HCT116 (cell line): Measurements from ENCODE around the gene GSTO1. TPM values are rescaled to one million over a fixed set of nuclear protein-coding genes. Genes with fewer than 3 reads are reported as not detected.

ENCODE experiments used
- ATAC-seq: fragments of 200-7000 bp; cut with Tn5 transposase; 2 replicates; pipeline ENCODE4 v1.9.1; 2020; ENCODE audit warnings: mild to moderate bottlenecking, moderate library complexity
- BruUV-seq: library from RNA; stranded (reverse); fragments of 400-500 nt; replicated peaks from 2 replicates; lab custom pipeline; 2021; lab: Mats Ljungman, UMichigan
- CTCF ChIA-PET: fragments of 300-600 bp; sonication (Branson Sonifier 250); formaldehyde crosslinking; loops from one replicate; lab custom pipeline; 2021; ENCODE audit warnings: antibody characterized with exemption; lab: Charles Lee
- POLR2A ChIA-PET: fragments of 300-600, 350-600 bp; sonication (Branson Sonifier 250); formaldehyde crosslinking; loops from one replicate; lab custom pipeline; 2021; ENCODE audit warnings: antibody characterized with exemption; lab: Charles Lee
- RAD21 ChIA-PET, 2 experiments: fragments of 300-600 bp; sonication (Branson Sonifier 250); formaldehyde crosslinking; loops; one replicate each; lab custom pipeline; 2023; ENCODE audit warnings: low total read pairs in 2 of 2; ENCODE audit not compliant: uncharacterized antibody in 2 of 2, unreplicated experiment in 2 of 2, low non-redundant PET in 1 of 2; lab: Charles Lee
- DNase-seq: peaks from one replicate; pipeline ENCODE4 v3.0.0-alpha.2; 2010; ENCODE audit warnings: low read depth, low spot score
- H2AFZ ChIP-seq: fragments of 200-600 bp; shearing (Covaris generic), sonication (generic); 2 replicates; pipeline ENCODE4 v1.6.1; 2017; ENCODE audit warnings: low read depth, mixed run types, mixed read lengths, antibody characterized with exemption, low read length; ENCODE audit not compliant: poor library complexity, severe bottlenecking
- H3K27ac ChIP-seq: 2 replicates; pipeline ENCODE4 v1.5.1; 2012; ENCODE audit warnings: low read depth, low read length
- H3K27me3 ChIP-seq: fragments of 200-600 bp; sonication (generic); 2 replicates; pipeline ENCODE4 v1.6.1; 2016; ENCODE audit warnings: mixed run types, low read length, mixed read lengths; ENCODE audit not compliant: insufficient read depth
- H3K36me3 ChIP-seq, 2 experiments: fragments of 200-500 bp in 1 of 2; fragments of 200-600 bp in 1 of 2; sonication (Bioruptor generic) in 1 of 2; sonication (generic) in 1 of 2; 2 replicates each; pipeline versions ENCODE4 v1.5.1 to v1.6.1; 2014 to 2016; ENCODE audit warnings: low read length in 2 of 2, inconsistent platforms in 1 of 2, mixed read lengths in 1 of 2, mixed run types in 1 of 2; ENCODE audit not compliant: insufficient read depth in 2 of 2, control insufficient read depth in 1 of 2
- H3K4me1 ChIP-seq, 2 experiments: fragments of 200-600 bp in 1 of 2; sonication (generic) in 1 of 2; 2 replicates each; pipeline versions ENCODE4 v1.5.1 to v1.6.1; 2012 to 2017; ENCODE audit warnings: low read length in 2 of 2, inconsistent platforms in 1 of 2, mild to moderate bottlenecking in 1 of 2, mixed read lengths in 1 of 2, mixed run types in 1 of 2, moderate library complexity in 1 of 2; ENCODE audit not compliant: insufficient read depth in 2 of 2, control insufficient read depth in 1 of 2
- H3K4me2 ChIP-seq: fragments of 200-600 bp; sonication (generic); 2 replicates; pipeline ENCODE4 v1.6.1; 2017; ENCODE audit warnings: mixed run types, low read length, mixed read lengths
- H3K4me3 ChIP-seq, 2 experiments: fragments of 200-600 bp in 1 of 2; sonication (generic) in 1 of 2; replicated peaks in 1 of 2; 2 replicates each; pipeline ENCODE4 v1.5.1; 2011 to 2016; ENCODE audit warnings: low read length in 2 of 2, control low read depth in 1 of 2, low read depth in 1 of 2, mild to moderate bottlenecking in 1 of 2, mixed read lengths in 1 of 2, mixed run types in 1 of 2
- H3K79me2 ChIP-seq: fragments of 200-600 bp; sonication (generic); 2 replicates; pipeline ENCODE4 v1.6.1; 2017; ENCODE audit warnings: mild to moderate bottlenecking, mixed run types, low read length, moderate library complexity, mixed read lengths; ENCODE audit not compliant: insufficient read depth
- H3K9ac ChIP-seq: fragments of 200-600 bp; sonication (generic); 2 replicates; pipeline ENCODE4 v1.6.1; 2016; ENCODE audit warnings: low read length, mixed read lengths
- H3K9me2 ChIP-seq: fragments of 200-600 bp; sonication (generic), shearing (Covaris generic); 2 replicates; pipeline ENCODE4 v1.6.1; 2017; ENCODE audit warnings: mixed run types, mild to moderate bottlenecking, moderate library complexity; ENCODE audit not compliant: insufficient read depth
- H3K9me3 ChIP-seq, 2 experiments: fragments of 200-500 bp in 1 of 2; fragments of 200-600 bp in 1 of 2; sonication (Bioruptor generic) in 1 of 2; sonication (generic) in 1 of 2; 2 replicates each; pipeline ENCODE4 v1.6.1; 2014 to 2017; ENCODE audit warnings: low read length in 2 of 2, mixed read lengths in 2 of 2, inconsistent platforms in 1 of 2, low read depth in 1 of 2, mild to moderate bottlenecking in 1 of 2, mixed run types in 1 of 2, moderate library complexity in 1 of 2; ENCODE audit not compliant: control insufficient read depth in 1 of 2, insufficient read depth in 1 of 2
- H4K20me1 ChIP-seq: fragments of 200-600 bp; sonication (generic), shearing (Covaris generic); 2 replicates; pipeline ENCODE4 v1.6.1; 2017; ENCODE audit warnings: mixed run types, mild to moderate bottlenecking, moderate library complexity; ENCODE audit not compliant: insufficient read depth
- CBX3 ChIP-seq: IDR thresholded peaks from 2 replicates; pipeline ENCODE4 v1.6.1; 2012; ENCODE audit warnings: low read depth
- CEBPB ChIP-seq: IDR thresholded peaks from 2 replicates; pipeline ENCODE4 v1.6.1; 2012; ENCODE audit warnings: low read depth
- EGR1 ChIP-seq: IDR thresholded peaks from 2 replicates; pipeline ENCODE4 v1.6.1; 2012; ENCODE audit warnings: low read depth
- ELF1 ChIP-seq: IDR thresholded peaks from 2 replicates; pipeline ENCODE4 v1.6.1; 2012; ENCODE audit warnings: low read depth, borderline replicate concordance
- FOSL1 ChIP-seq: IDR thresholded peaks from 2 replicates; pipeline ENCODE4 v1.6.1; 2012; ENCODE audit warnings: low read depth
- RAD21 ChIP-seq: IDR thresholded peaks from 2 replicates; pipeline ENCODE4 v1.6.1; 2012; ENCODE audit warnings: low read depth, mild to moderate bottlenecking
- SIN3A ChIP-seq: IDR thresholded peaks from 2 replicates; pipeline ENCODE4 v1.6.1; 2012; ENCODE audit warnings: low read depth
- SP1 ChIP-seq: IDR thresholded peaks from 2 replicates; pipeline ENCODE4 v1.6.1; 2012; ENCODE audit warnings: low read depth
- SRF ChIP-seq: IDR thresholded peaks from 2 replicates; pipeline ENCODE4 v1.6.1; 2012; ENCODE audit warnings: low read depth
- TCF7L2 ChIP-seq: IDR thresholded peaks from 2 replicates; pipeline ENCODE4 v1.7.0; 2011; ENCODE audit warnings: borderline replicate concordance, inconsistent platforms; ENCODE audit not compliant: insufficient read depth, insufficient read length; ENCODE audit errors: extremely low read depth
- YY1 ChIP-seq: IDR thresholded peaks from 2 replicates; pipeline ENCODE4 v1.6.1; 2011; ENCODE audit warnings: low read length, low read depth, moderate library complexity, mild to moderate bottlenecking; ENCODE audit not compliant: insufficient replicate concordance; ENCODE audit errors: extremely low read depth
- ZFX ChIP-seq: fragments of 450-650 bp; IDR thresholded peaks from 2 replicates; pipeline ENCODE4 v1.6.1; 2017
- intact Hi-C: fragments of 100-400 bp; cut with micrococcal nuclease; formaldehyde crosslinking; loops from 2 replicates; pipeline ENCODE4 v1.10.0; 2022
- total RNA-seq: library from RNA; stranded (reverse); gene quantifications from one replicate; pipeline ENCODE4 v1.2.1, GENCODE V29; 2021; ENCODE audit not compliant: unreplicated experiment
- TF ChIP-seq, protein P1 (sequence below): IDR thresholded peaks from 2 replicates; pipeline ENCODE4 v1.6.1; 2012; ENCODE audit warnings: low read depth
- TF ChIP-seq, protein P2 (sequence below): IDR thresholded peaks from 2 replicates; pipeline ENCODE4 v1.6.1; 2011; ENCODE audit warnings: mild to moderate bottlenecking, low read length, moderate library complexity; ENCODE audit not compliant: insufficient replicate concordance; ENCODE audit errors: extremely low read depth
- TF ChIP-seq, protein P3 (sequence below), 3 experiments: fragments of 200-600 bp in 1 of 3; sonication (generic) in 1 of 3; IDR thresholded peaks in 2 of 3; conservative IDR thresholded peaks in 1 of 3; 2 replicates each; pipeline ENCODE4 v1.5.1; 2012 to 2017; ENCODE audit warnings: low read depth in 2 of 3, low read length in 2 of 3, antibody characterized with exemption in 1 of 3, borderline replicate concordance in 1 of 3, control low read depth in 1 of 3, mild to moderate bottlenecking in 1 of 3, mixed read lengths in 1 of 3, mixed run types in 1 of 3, moderate library complexity in 1 of 3; ENCODE audit not compliant: insufficient read depth in 1 of 3
- TF ChIP-seq, protein P4 (sequence below): IDR thresholded peaks from 2 replicates; pipeline ENCODE4 v1.6.1; 2012

GSTO1 gene
- total RNA-seq, 1 experiment from 2014 or later = 179 TPM

DNA sequence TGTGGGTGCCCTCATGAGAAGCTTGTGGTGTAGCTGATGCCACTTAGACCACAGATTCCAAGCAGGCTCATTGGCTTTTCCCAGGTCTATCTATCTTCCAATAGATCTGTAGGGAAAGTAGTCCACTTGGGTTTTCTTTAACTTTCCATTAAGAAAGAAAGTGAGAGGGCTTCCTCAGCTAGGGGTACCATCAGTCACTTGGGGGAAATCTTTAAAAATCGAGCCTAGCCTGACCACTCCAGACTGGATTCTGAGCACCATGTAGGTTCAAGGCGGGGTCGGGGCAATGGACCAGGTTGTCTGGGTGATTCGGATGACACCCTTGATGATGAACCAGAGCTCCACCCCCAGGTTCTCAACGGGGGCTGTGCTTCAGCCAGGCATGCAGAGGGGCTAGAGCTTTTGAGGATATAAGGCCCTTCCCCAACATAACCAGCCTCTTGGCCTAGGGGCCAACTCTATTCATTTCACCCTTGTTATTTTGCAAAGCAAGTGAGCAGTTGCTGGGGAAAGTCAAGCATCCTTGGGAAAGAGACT, 56.6 kb downstream of the GSTO1 start (continued):
- TF ChIP-seq, protein P1, sequence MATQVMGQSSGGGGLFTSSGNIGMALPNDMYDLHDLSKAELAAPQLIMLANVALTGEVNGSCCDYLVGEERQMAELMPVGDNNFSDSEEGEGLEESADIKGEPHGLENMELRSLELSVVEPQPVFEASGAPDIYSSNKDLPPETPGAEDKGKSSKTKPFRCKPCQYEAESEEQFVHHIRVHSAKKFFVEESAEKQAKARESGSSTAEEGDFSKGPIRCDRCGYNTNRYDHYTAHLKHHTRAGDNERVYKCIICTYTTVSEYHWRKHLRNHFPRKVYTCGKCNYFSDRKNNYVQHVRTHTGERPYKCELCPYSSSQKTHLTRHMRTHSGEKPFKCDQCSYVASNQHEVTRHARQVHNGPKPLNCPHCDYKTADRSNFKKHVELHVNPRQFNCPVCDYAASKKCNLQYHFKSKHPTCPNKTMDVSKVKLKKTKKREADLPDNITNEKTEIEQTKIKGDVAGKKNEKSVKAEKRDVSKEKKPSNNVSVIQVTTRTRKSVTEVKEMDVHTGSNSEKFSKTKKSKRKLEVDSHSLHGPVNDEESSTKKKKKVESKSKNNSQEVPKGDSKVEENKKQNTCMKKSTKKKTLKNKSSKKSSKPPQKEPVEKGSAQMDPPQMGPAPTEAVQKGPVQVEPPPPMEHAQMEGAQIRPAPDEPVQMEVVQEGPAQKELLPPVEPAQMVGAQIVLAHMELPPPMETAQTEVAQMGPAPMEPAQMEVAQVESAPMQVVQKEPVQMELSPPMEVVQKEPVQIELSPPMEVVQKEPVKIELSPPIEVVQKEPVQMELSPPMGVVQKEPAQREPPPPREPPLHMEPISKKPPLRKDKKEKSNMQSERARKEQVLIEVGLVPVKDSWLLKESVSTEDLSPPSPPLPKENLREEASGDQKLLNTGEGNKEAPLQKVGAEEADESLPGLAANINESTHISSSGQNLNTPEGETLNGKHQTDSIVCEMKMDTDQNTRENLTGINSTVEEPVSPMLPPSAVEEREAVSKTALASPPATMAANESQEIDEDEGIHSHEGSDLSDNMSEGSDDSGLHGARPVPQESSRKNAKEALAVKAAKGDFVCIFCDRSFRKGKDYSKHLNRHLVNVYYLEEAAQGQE = no peak

DNA sequence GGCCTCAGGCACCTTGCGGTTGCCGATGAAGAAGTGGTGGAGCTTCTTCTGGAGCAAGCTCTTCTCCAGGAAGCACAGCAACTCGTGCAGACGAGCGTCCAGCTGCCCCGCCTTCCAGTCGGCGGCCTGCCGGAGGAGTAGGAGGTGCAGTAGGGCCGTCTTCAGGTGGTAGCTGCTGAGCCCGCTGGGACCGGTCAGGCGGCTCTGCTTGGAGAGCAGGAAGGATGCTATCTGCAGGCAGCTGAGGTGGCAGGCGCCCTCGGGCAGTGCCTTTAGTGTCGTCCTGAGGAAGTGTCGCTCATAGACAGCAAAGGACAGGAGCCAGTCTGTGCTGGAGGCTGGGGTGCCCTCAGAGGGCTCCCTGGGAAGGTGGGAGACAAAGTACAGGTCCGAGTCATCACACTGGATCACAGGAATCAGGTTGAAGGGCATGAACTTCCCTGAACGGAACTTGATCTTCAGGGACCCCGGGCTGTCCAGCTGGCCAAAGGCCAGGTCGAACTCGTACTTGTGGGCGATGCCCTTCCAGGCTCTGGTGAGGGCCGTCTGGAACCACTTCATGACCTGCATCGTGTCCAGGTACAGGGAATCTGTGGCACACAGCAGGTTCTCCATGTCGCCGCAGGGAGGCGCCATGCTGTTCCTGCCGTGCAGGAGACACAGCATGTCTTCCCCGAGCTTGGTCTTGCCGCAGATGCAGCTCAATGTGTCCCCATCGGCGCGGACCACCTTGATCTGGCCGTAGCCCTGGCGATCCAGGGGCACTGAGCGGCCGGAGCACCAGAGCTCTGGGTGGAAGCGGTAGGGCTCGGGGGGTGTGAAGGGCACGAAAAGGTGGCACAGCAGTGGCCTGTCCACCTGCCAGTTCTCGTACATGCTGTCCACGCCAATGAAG, 60.1 kb downstream of the GSTO1 start:
- H3K36me3 ChIP-seq = peaks cover 16 to 23% of the 10 kb centered on the region in 2 experiments; a peak in 3 of 4 replicates
- no TSS peak for BruUV-seq
- no peaks in the 10 kb centered on the region for H3K9me2 ChIP-seq
- peaks cover 12% of the 10 kb centered on the region; the same call in 1 of the 2 replicates for H3K79me2 ChIP-seq
- POLR2A ChIA-PET = no interaction called here
- DNase-seq (no peak), ATAC-seq (no peak)
- no peak overlapping the region for H3K4me2 ChIP-seq
- H3K27me3 ChIP-seq = no peaks in the 10 kb centered on the region
- peaks cover 4 to 21% of the 10 kb centered on the region in 2 experiments for H3K4me1 ChIP-seq
- no peaks in the 10 kb centered on the region for H4K20me1 ChIP-seq
- H2AFZ ChIP-seq = no peak overlapping the region
- no peak overlapping the region for H3K27ac ChIP-seq
- intact Hi-C loops = no loop called here
- no peak overlapping the region for H3K4me3 ChIP-seq
- CTCF ChIA-PET = interaction anchor here (0.8 kb wide), 1 partner anchor 9 kb away, joined by 3 read pairs; no protein-coding TSS in a partner anchor
- RAD21 ChIA-PET = no interaction called here
- no peaks in the 10 kb centered on the region for H3K9me3 ChIP-seq
- H3K9ac ChIP-seq = no peak overlapping the region
- TF ChIP-seq, protein P2, sequence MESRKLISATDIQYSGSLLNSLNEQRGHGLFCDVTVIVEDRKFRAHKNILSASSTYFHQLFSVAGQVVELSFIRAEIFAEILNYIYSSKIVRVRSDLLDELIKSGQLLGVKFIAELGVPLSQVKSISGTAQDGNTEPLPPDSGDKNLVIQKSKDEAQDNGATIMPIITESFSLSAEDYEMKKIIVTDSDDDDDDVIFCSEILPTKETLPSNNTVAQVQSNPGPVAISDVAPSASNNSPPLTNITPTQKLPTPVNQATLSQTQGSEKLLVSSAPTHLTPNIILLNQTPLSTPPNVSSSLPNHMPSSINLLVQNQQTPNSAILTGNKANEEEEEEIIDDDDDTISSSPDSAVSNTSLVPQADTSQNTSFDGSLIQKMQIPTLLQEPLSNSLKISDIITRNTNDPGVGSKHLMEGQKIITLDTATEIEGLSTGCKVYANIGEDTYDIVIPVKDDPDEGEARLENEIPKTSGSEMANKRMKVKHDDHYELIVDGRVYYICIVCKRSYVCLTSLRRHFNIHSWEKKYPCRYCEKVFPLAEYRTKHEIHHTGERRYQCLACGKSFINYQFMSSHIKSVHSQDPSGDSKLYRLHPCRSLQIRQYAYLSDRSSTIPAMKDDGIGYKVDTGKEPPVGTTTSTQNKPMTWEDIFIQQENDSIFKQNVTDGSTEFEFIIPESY = no peak
- TF ChIP-seq CBX3 (no peak), SRF (no peak), TCF7L2 (no peak), RAD21 (no peak), SIN3A (no peak), EGR1 (no peak), SP1 (no peak), CEBPB (no peak), FOSL1 (no peak), ELF1 (no peak), YY1 (no peak), ZFX (no peak)
- TF ChIP-seq, protein P3, sequence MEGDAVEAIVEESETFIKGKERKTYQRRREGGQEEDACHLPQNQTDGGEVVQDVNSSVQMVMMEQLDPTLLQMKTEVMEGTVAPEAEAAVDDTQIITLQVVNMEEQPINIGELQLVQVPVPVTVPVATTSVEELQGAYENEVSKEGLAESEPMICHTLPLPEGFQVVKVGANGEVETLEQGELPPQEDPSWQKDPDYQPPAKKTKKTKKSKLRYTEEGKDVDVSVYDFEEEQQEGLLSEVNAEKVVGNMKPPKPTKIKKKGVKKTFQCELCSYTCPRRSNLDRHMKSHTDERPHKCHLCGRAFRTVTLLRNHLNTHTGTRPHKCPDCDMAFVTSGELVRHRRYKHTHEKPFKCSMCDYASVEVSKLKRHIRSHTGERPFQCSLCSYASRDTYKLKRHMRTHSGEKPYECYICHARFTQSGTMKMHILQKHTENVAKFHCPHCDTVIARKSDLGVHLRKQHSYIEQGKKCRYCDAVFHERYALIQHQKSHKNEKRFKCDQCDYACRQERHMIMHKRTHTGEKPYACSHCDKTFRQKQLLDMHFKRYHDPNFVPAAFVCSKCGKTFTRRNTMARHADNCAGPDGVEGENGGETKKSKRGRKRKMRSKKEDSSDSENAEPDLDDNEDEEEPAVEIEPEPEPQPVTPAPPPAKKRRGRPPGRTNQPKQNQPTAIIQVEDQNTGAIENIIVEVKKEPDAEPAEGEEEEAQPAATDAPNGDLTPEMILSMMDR (IDR thresholded peaks at IDR 0.05 in 2 of 3, conservative IDR thresholded peaks at IDR 0.05 in 1 of 3; ENCODE audit: borderline replicate concordance in 1 of 3, insufficient read depth in 1 of 3, low read depth in 2 of 3, low read length in 2 of 3) = no peak
- TF ChIP-seq, protein P4, sequence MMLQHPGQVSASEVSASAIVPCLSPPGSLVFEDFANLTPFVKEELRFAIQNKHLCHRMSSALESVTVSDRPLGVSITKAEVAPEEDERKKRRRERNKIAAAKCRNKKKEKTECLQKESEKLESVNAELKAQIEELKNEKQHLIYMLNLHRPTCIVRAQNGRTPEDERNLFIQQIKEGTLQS = no peak
